8988T (cell line): Measurements from ENCODE around the gene TUBGCP6.

ENCODE experiments used
- DNase-seq: peaks from one replicate; pipeline ENCODE4 v3.0.0; 2011

The TUBGCP6 gene

GRCh38 chr22:50249341-50250248, 4.8 kb upstream of the TUBGCP6 start:
- DNase-seq = no peak

GRCh38 chr22:50248196-50249081, 3.6 kb upstream of the TUBGCP6 start:
- no peak for DNase-seq

GRCh38 chr22:50247748-50248147, 2.9 kb upstream of the TUBGCP6 start:
- DNase-seq = no peak

- no peak for DNase-seq
Measured at GRCh38 chr22:50246242-50247175, 1.7 kb upstream of the TUBGCP6 start.

GRCh38 chr22:50245214-50246072, 620 bp upstream of the TUBGCP6 start:
- DNase-seq = no peak

- no peak for DNase-seq
Measured at GRCh38 chr22:50243685-50244419, 971 bp downstream of the TUBGCP6 start.

- no peak for DNase-seq
Measured at GRCh38 chr22:50242406-50242949, 2.3 kb downstream of the TUBGCP6 start.

DNA sequence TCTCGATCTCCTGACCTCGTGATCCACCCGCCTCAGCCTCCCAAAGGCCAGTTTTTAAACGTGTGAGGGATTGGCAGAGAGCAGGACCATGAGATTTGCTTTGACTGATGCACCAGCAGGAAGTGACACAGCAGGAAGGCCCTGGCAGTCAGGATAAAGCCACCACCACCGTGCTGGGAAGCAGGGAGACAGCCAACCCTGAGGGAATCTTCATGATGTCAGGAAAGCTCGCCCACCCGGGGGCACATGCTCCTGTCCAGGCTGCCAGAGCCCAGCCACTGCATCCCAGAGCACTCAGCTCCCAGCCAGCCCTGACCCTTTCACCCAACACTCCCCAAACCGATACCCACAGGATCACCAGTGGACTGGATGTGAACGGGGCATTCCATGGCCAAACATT, 6.1 kb downstream of the TUBGCP6 start:
- no peak for DNase-seq

DNA sequence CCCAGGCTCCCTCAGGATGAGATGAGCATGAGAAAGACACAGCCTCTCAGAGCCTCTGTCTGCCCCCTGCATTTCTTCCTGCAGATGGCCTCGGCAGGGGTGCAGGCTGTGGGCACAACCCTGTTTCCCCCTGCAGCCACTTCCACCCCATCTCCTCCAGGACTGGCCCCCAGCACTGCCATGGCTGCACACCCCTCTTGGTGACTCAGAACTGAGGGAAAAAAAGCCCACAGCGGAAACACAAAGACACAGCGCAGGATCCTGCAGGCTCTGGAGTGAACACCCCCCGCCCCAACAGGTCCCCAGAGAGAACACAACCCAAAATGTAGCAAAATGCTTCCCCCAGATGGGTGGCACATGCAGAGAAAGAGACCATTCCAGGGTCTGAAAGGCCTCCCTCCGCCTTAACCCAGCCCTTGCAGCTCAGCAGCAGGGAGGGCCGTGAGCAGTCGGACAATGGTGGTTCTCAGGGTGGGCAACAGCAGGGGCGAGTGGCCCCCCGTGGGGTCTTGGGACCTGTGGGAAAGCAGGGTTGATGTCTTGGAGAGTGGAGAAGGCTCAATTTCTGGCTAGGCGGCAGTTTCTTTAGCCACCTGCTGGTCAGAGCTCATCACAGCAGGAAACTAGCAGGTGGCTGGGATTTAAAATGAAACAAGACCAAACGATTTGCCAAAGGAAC, 8.0 kb downstream of the TUBGCP6 start:
- no peak for DNase-seq

DNA sequence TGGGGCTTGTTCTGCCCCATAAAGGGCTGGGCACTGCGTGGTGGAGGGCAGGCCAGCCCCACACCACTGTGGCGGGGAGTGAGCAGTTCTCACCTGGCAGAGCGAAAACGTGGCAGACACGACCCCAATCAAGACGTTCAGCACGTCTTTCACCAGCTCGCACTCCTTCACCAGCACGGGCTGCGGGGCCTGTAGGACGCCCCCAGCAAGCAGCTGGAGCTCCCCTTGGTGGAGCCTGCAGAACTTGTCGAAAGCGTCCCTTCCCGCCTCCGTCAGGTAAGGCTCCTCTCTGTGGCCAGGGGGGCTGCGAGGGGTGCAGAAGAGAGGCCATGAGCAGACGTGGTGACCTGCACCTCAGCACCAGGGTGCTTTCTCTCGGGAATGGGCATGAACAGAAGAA, 11.6 kb downstream of the TUBGCP6 start:
- no peak for DNase-seq

GRCh38 chr22:50232481-50233151, 12.2 kb downstream of the TUBGCP6 start:
- DNase-seq = no peak

GRCh38 chr22:50229370-50229769, 15.5 kb downstream of the TUBGCP6 start:
- DNase-seq = no peak

DNA sequence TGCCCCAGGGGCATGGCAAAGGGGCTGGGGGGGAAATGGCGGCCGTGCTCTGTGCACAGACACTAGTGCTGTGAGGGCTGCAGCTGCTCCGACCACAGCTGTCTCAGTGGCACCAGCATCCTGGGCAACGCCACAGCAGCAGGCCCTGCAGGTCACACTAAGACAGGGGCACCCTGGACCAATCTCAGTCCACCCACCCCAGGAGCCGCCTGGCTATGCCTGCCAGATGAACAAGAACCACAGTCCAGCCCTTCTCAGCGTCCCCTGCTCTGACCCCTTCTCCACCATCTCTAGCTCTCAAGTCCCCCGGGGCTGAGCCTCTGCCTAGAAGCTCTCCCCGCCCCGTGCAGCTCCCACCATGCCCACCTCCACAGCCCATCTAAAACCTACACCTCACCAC, 16.5 kb downstream of the TUBGCP6 start:
- no peak for DNase-seq

- no peak for DNase-seq
Measured at GRCh38 chr22:50227579-50228215, 17.1 kb downstream of the TUBGCP6 start.

DNA sequence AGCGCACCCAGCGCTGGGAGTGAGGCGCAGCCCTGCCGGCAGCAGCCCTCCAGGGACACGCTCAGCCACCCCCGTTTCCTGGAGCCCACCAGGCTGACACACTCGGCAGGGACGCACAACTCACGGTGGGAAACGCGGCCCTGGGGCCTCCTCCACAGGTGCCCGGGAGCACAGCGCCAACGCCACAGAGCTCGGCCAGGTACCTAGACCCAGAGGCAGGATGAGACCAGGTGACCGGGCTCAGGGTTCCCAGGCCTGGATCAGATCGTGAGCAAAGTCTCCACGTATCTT, 18.0 kb downstream of the TUBGCP6 start:
- DNase-seq = no peak

DNA sequence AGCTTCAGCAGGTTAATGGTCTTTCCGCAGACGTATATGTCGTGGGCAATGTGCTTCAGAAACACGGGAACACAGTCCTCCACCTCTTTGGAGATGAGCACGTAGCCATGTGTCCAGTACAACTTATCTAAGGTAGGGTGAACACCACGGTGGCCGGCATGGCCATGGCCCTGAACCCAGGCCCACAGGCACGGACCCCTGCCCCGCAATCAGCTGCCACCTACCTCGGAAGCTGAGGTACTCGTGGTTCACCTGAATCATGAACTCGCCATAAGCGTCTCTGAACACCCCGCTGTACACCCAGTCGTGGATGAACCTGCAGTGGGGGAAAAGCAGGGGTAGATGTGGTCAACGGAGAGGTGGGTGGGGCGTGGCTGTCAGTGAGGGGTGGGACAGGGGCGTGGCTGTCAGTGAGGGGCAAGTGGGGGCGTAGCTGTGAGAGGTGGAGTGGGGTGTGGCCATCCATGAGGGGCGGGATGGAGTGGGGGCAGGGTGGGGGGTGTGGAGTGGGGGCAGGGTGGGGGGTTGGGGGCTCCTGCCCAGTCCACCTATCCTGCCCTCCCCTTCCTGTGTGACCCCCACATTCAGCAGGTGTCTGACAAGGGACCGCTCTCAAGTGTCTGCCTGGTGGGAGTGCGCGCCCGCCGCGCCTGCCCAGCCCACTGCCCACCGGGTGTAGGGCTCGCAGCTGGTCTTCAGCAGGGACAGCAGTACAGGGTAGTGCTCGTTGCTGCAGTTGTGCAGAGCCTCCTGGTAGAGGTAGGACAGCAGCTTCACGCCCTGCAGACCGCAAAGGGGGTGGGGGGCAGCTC, 18.6 kb downstream of the TUBGCP6 start:
- DNase-seq = no peak

DNA sequence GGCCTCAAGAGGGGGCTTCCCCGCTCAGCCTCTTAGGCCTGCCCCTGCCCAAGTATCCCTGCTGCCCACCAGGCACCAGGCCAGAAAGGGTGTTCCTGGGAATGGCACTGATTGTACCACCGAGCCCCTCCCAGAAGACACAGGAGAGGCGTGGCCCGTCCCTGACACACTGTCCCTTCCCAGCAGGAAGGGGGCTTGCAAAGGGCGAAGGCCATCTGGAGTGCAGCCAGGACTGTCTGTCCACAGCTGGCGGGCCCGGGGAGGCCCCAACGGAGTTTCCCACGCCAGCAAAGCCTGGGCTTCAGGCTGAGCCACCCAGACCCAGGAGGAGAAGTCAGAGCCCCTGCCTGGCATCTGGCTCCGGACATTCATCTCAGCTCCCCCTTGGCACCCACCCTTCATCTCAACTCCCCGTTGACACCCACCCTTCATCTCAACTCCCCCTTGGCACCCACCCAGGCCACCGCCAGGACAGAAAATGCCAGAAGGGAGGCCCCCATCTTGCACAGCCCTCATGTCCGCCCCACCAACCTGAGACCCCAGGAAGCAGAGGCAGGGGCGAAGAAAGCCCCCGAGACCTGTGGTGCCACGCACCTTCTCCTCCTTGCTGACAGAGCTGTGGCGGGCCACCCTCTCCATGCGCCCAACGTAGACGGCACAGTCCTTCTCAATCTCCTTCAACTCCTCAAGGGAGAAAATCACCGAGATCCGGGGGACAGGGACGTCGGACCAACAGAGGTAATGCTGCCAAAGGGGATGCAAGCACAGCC, 19.4 kb downstream of the TUBGCP6 start:
- no peak for DNase-seq

- DNase-seq = no peak
Measured at GRCh38 chr22:50224071-50224470, 20.8 kb downstream of the TUBGCP6 start.
